ENCODE measurements around the gene PCNX3.

Gene PCNX3

GRCh38 chr11:65640483-65641296, 25.1 kb downstream of the PCNX3 start:
- Histone ChIP-seq H3K56ac (ENCODE audit: low read length) (no peak overlapping the region), H2BK120ac (ENCODE audit: low read depth, low read length) (no peak overlapping the region), H3K36me3 (ENCODE audit: control insufficient read depth, insufficient read depth, low read length) (peaks cover 6% of the 10 kb centered on the region), H3K4me3 (ENCODE audit: low read length) (no peak overlapping the region), H3K27ac (ENCODE audit: low read depth, low read length) (no peak overlapping the region), H3K79me1 (ENCODE audit: low read length) (no peaks in the 10 kb centered on the region), H3K4ac (ENCODE audit: low read depth, low read length) (no peak overlapping the region), H3K18ac (ENCODE audit: low read length) (no peak overlapping the region), H2BK5ac (ENCODE audit: low read length) (no peak overlapping the region), H3K9ac (ENCODE audit: low read length) (no peak overlapping the region), H3K4me2 (ENCODE audit: low read length) (no peak overlapping the region), H2BK15ac (replicated peaks; ENCODE audit: low read depth) (no peak overlapping the region), H3K4me1 (ENCODE audit: control insufficient read depth, low read depth, low read length) (peaks cover 5% of the 10 kb centered on the region), H3K27me3 (ENCODE audit: insufficient read depth, low read length, poor library complexity) (no peaks in the 10 kb centered on the region), H3K79me2 (ENCODE audit: control insufficient read depth, insufficient read depth, low read length) (no peaks in the 10 kb centered on the region), H4K5ac (ENCODE audit: low read length) (no peak overlapping the region), H2AK5ac (ENCODE audit: low read length) (no peak overlapping the region), H4K8ac (ENCODE audit: low read depth, low read length) (no peak overlapping the region), H3K23ac (ENCODE audit: low read length) (no peak overlapping the region)
- WGBS (ENCODE audit: extremely low coverage, insufficient coverage, low lambda C conversion rate), result no CpG with 5 or more reads among the region's 35 CpGs
- no peak for DNase-seq

GRCh38 chr11:65641297-65642013, 25.9 kb downstream of the PCNX3 start:
- Histone ChIP-seq H3K27me3 (ENCODE audit: insufficient read depth, low read length, poor library complexity) (no peaks in the 10 kb centered on the region), H3K4ac (ENCODE audit: low read depth, low read length) (no peak overlapping the region), H2BK5ac (ENCODE audit: low read length) (no peak overlapping the region), H3K9ac (ENCODE audit: low read length) (peak overlapping the region; percentile 56), H3K18ac (ENCODE audit: low read length) (no peak overlapping the region), H3K27ac (ENCODE audit: low read depth, low read length) (no peak overlapping the region), H3K4me3 (ENCODE audit: low read length) (no peak overlapping the region), H3K79me2 (ENCODE audit: control insufficient read depth, insufficient read depth, low read length) (no peaks in the 10 kb centered on the region), H2AK5ac (ENCODE audit: low read length) (no peak overlapping the region), H4K5ac (ENCODE audit: low read length) (no peak overlapping the region), H4K8ac (ENCODE audit: low read depth, low read length) (no peak overlapping the region), H3K23ac (ENCODE audit: low read length) (no peak overlapping the region), H3K56ac (ENCODE audit: low read length) (peak overlapping the region; percentile 76), H3K36me3 (ENCODE audit: control insufficient read depth, insufficient read depth, low read length) (peaks cover 2% of the 10 kb centered on the region), H3K4me1 (ENCODE audit: control insufficient read depth, low read depth, low read length) (peaks cover 5% of the 10 kb centered on the region), H2BK120ac (ENCODE audit: low read depth, low read length) (no peak overlapping the region), H3K79me1 (ENCODE audit: low read length) (no peaks in the 10 kb centered on the region), H3K4me2 (ENCODE audit: low read length) (peak overlapping the region; percentile 46), H2BK15ac (replicated peaks; ENCODE audit: low read depth) (no peak overlapping the region)
- no CpG with 5 or more reads among the region's 16 CpGs for WGBS (ENCODE audit: extremely low coverage, insufficient coverage, low lambda C conversion rate)
- DNase-seq, result no peak

- Histone ChIP-seq H2BK120ac (ENCODE audit: low read depth, low read length) (no peak overlapping the region), H3K27ac (ENCODE audit: low read depth, low read length) (no peak overlapping the region), H3K9ac (ENCODE audit: low read length) (peak overlapping the region; percentile 72), H3K18ac (ENCODE audit: low read length) (no peak overlapping the region), H3K27me3 (ENCODE audit: insufficient read depth, low read length, poor library complexity) (no peaks in the 10 kb centered on the region), H3K36me3 (ENCODE audit: control insufficient read depth, insufficient read depth, low read length) (no peaks in the 10 kb centered on the region), H2BK15ac (replicated peaks; ENCODE audit: low read depth) (no peak overlapping the region), H2AK5ac (ENCODE audit: low read length) (no peak overlapping the region), H3K79me2 (ENCODE audit: control insufficient read depth, insufficient read depth, low read length) (no peaks in the 10 kb centered on the region), H3K4ac (ENCODE audit: low read depth, low read length) (no peak overlapping the region), H3K4me3 (ENCODE audit: low read length) (peak overlapping the region; percentile 51), H3K4me1 (ENCODE audit: control insufficient read depth, low read depth, low read length) (peaks cover 5% of the 10 kb centered on the region), H3K79me1 (ENCODE audit: low read length) (no peaks in the 10 kb centered on the region), H4K8ac (ENCODE audit: low read depth, low read length) (no peak overlapping the region), H3K56ac (ENCODE audit: low read length) (peak overlapping the region; percentile 79), H4K5ac (ENCODE audit: low read length) (no peak overlapping the region), H3K23ac (ENCODE audit: low read length) (no peak overlapping the region), H3K4me2 (ENCODE audit: low read length) (peak overlapping the region; percentile 93), H2BK5ac (ENCODE audit: low read length) (no peak overlapping the region)
- no CpG with 5 or more reads among the region's 49 CpGs for WGBS (ENCODE audit: extremely low coverage, insufficient coverage, low lambda C conversion rate)
- peak; percentile 66 for DNase-seq
Measured at GRCh38 chr11:65642014-65642671, 26.6 kb downstream of the PCNX3 start.

GRCh38 chr11:65643971-65644370, 28.4 kb downstream of the PCNX3 start:
- H4K8ac ChIP-seq (ENCODE audit: low read depth, low read length), result no peak overlapping the region
- peak; percentile 57 for DNase-seq
- no peak overlapping the region for H4K5ac ChIP-seq (ENCODE audit: low read length)
- no peak overlapping the region for H3K56ac ChIP-seq (ENCODE audit: low read length)
- H2BK5ac ChIP-seq (ENCODE audit: low read length), result no peak overlapping the region
- H3K79me1 ChIP-seq (ENCODE audit: low read length), result no peaks in the 10 kb centered on the region
- H3K23ac ChIP-seq (ENCODE audit: low read length), result no peak overlapping the region
- H2AK5ac ChIP-seq (ENCODE audit: low read length), result no peak overlapping the region
- no peak overlapping the region for H3K4ac ChIP-seq (ENCODE audit: low read depth, low read length)
- no peak overlapping the region for H2BK15ac ChIP-seq (replicated peaks; ENCODE audit: low read depth)
- no peaks in the 10 kb centered on the region for H3K36me3 ChIP-seq (ENCODE audit: control insufficient read depth, insufficient read depth, low read length)
- no CpG with 5 or more reads among the region's 6 CpGs for WGBS (ENCODE audit: extremely low coverage, insufficient coverage, low lambda C conversion rate)
- no peak overlapping the region for H3K4me2 ChIP-seq (ENCODE audit: low read length)
- no peak overlapping the region for H2BK120ac ChIP-seq (ENCODE audit: low read depth, low read length)
- H3K4me1 ChIP-seq (ENCODE audit: control insufficient read depth, low read depth, low read length), result peaks cover 2% of the 10 kb centered on the region
- no peaks in the 10 kb centered on the region for H3K79me2 ChIP-seq (ENCODE audit: control insufficient read depth, insufficient read depth, low read length)
- H3K9ac ChIP-seq (ENCODE audit: low read length), result no peak overlapping the region
- H3K27ac ChIP-seq (ENCODE audit: low read depth, low read length), result no peak overlapping the region
- no peak overlapping the region for H3K4me3 ChIP-seq (ENCODE audit: low read length)
- no peak overlapping the region for H3K18ac ChIP-seq (ENCODE audit: low read length)
- no peaks in the 10 kb centered on the region for H3K27me3 ChIP-seq (ENCODE audit: insufficient read depth, low read length, poor library complexity)

- no peak overlapping the region for H2AK5ac ChIP-seq (ENCODE audit: low read length)
- H2BK5ac ChIP-seq (ENCODE audit: low read length), result no peak overlapping the region
- peaks cover 2% of the 10 kb centered on the region for H3K4me1 ChIP-seq (ENCODE audit: control insufficient read depth, low read depth, low read length)
- no peak overlapping the region for H3K56ac ChIP-seq (ENCODE audit: low read length)
- no peak overlapping the region for H4K5ac ChIP-seq (ENCODE audit: low read length)
- H3K18ac ChIP-seq (ENCODE audit: low read length), result no peak overlapping the region
- no peak overlapping the region for H4K8ac ChIP-seq (ENCODE audit: low read depth, low read length)
- H2BK15ac ChIP-seq (replicated peaks; ENCODE audit: low read depth), result no peak overlapping the region
- no peak overlapping the region for H3K9ac ChIP-seq (ENCODE audit: low read length)
- no peak overlapping the region for H2BK120ac ChIP-seq (ENCODE audit: low read depth, low read length)
- no peaks in the 10 kb centered on the region for H3K79me1 ChIP-seq (ENCODE audit: low read length)
- no peaks in the 10 kb centered on the region for H3K27me3 ChIP-seq (ENCODE audit: insufficient read depth, low read length, poor library complexity)
- no peak overlapping the region for H3K4ac ChIP-seq (ENCODE audit: low read depth, low read length)
- no peaks in the 10 kb centered on the region for H3K79me2 ChIP-seq (ENCODE audit: control insufficient read depth, insufficient read depth, low read length)
- no peaks in the 10 kb centered on the region for H3K36me3 ChIP-seq (ENCODE audit: control insufficient read depth, insufficient read depth, low read length)
- H3K4me3 ChIP-seq (ENCODE audit: low read length), result no peak overlapping the region
- no peak overlapping the region for H3K23ac ChIP-seq (ENCODE audit: low read length)
- DNase-seq, result no peak
- H3K27ac ChIP-seq (ENCODE audit: low read depth, low read length), result no peak overlapping the region
- no peak overlapping the region for H3K4me2 ChIP-seq (ENCODE audit: low read length)
- WGBS (ENCODE audit: extremely low coverage, insufficient coverage, low lambda C conversion rate), result no CpG with 5 or more reads among the region's 11 CpGs
Measured at GRCh38 chr11:65644837-65645236, 29.3 kb downstream of the PCNX3 start.
